ENCODE measurements around the gene TNRC6C.

GRCh38 chr17:78002166-78002565 is 43.7 kb downstream of the TNRC6C start:
- TF ChIP-seq CTCF (conservative IDR thresholded peaks at IDR 0.05) (no peak), ZFX (IDR thresholded peaks at IDR 0.05) (no peak)
